Cardiac fibroblast (primary cell): Measurements from ENCODE around the gene VMAC.

Source experiments
- DNase-seq, 2 donors: peaks; one replicate each; pipeline versions ENCODE4 v3.0.0 to v3.0.0-alpha.2; 2010; ENCODE audit warnings: low read depth in 2 of 2
- H3K4me3 ChIP-seq, 2 donors: replicated peaks in 1 of 2; 1 replicate in 1 of 2; 2 replicates in 1 of 2; pipeline ENCODE4 v1.5.1; 2011; ENCODE audit warnings: low read depth in 2 of 2, low read length in 2 of 2, mild to moderate bottlenecking in 2 of 2, moderate library complexity in 1 of 2
- CTCF ChIP-seq: IDR thresholded peaks from one replicate; pipeline ENCODE4 v1.5.1; 2011; ENCODE audit warnings: low read depth, mild to moderate bottlenecking, low read length, inconsistent platforms

VMAC gene

DNA sequence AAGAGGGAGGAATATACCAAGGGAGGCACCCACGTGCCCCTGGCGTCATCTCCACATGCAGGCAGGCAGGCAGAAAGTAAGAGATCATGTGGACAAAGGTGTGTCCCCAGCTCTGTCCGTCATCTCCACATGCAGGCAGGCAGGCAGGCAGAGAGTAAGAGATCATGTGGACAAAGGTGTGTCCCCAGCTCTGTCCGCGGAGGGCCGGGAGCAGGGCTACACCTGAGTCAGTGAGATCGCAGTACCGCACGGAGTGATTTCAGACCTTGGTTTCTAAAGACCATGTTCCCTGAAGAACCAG, 31.6 kb downstream of the VMAC start:
- no peak for TF ChIP-seq CTCF
- DNase-seq: no peak
- no peak overlapping the region for H3K4me3 ChIP-seq

DNA sequence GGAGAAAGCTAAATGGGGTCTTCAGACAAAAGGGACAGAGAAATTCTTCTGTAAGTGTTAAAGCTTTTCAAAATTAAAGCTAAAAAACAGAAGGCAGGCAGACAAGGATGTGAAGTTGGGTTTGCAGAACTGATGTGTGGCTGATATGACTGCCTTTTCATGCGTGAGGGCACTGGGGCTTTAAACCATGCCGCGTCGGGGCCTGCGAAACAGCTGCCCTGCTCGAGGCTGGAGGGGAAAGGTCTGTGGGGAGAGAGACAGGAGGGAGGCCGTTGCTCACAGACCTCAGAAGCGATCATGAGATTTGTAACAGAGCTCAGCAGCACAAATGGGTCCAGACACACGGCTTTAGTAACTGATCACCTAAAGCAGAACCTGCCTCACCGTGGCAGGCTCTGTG, 32.9 kb downstream of the VMAC start:
- H3K4me3 ChIP-seq: no peak overlapping the region
- TF ChIP-seq CTCF: no peak
- DNase-seq: no peak

GRCh38 chr19:5940260-5941208, 35.9 kb downstream of the VMAC start:
- H3K4me3 ChIP-seq: no peak overlapping the region
- no peak for TF ChIP-seq CTCF
- DNase-seq: no peak

GRCh38 chr19:5941673-5942072, 37.0 kb downstream of the VMAC start:
- DNase-seq: no peak
- no peak overlapping the region for H3K4me3 ChIP-seq
- TF ChIP-seq CTCF: no peak

DNA sequence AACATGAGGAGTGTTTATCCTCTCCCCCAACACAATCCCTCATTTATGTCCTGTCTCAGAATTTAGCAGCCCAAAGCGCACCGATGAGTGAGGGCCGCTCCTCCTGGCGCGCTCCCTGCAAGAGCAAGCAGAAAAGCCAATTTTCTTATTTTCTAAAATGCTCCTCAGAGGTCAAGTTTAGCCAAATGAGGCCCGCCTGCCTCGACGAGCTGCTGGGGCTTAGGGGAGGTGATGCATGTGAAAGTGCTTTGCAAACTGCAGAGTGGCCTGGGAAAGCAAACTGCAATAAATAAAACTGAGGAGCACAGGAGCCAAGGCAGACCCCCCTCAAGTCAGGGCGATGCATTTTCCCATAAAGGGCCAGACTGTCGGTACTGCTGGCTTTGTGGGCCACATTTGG, 38.4 kb downstream of the VMAC start:
- DNase-seq: no peak
- no peak for TF ChIP-seq CTCF
- H3K4me3 ChIP-seq: no peak overlapping the region

- no peak for TF ChIP-seq CTCF
- no peak overlapping the region for H3K4me3 ChIP-seq
- DNase-seq: peak; percentile 61 to 64
Observed at GRCh38 chr19:5943623-5944022, 39.0 kb downstream of the VMAC start.
